ENCODE data around the gene ABLIM2. TPM values are rescaled to one million over a fixed set of nuclear protein-coding genes. Genes with fewer than 3 reads are reported as not detected.

The ABLIM2 gene
- total and polyA plus RNA-seq, 2 experiments from 2014 or later, result 1.5 to 4.3 TPM

DNA sequence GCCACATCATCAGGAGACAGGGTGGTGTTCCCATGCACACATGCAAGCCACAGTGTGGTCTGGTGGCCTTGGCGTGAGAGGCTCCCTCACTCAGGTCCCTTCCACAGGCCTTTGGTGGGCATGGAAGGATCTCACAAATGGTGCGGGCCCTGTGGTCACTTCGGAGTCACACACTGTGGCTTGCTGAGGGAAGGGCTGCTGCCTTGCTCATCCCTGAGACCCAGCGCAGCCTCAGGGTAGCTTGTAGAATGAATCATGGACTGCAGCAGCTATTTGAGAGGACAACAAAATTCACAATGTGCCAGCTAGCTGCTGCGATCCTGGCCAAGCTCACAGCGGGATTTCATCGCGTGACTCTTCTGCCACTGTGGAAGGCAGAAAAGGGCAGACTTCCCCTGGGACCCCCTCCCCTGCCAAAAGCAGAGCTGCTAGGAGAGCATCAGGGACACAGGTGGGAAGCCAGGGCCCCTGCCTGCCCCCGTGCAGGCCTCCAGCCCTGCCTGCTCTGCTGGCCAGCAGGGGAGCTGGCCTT lies 106.4 kb downstream of the ABLIM2 start (continued):
- TF ChIP-seq, protein P1, sequence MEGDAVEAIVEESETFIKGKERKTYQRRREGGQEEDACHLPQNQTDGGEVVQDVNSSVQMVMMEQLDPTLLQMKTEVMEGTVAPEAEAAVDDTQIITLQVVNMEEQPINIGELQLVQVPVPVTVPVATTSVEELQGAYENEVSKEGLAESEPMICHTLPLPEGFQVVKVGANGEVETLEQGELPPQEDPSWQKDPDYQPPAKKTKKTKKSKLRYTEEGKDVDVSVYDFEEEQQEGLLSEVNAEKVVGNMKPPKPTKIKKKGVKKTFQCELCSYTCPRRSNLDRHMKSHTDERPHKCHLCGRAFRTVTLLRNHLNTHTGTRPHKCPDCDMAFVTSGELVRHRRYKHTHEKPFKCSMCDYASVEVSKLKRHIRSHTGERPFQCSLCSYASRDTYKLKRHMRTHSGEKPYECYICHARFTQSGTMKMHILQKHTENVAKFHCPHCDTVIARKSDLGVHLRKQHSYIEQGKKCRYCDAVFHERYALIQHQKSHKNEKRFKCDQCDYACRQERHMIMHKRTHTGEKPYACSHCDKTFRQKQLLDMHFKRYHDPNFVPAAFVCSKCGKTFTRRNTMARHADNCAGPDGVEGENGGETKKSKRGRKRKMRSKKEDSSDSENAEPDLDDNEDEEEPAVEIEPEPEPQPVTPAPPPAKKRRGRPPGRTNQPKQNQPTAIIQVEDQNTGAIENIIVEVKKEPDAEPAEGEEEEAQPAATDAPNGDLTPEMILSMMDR (conservative IDR thresholded peaks at IDR 0.05; ENCODE audit: low read depth in 2 of 2), result no peak
- TF ChIP-seq NANOG (IDR thresholded peaks at IDR 0.05; ENCODE audit: borderline replicate concordance) (no peak), EZH2 (IDR thresholded peaks at IDR 0.05; ENCODE audit: low read depth, unreplicated experiment) (no peak), JUNB (IDR thresholded peaks at IDR 0.05; ENCODE audit: unreplicated experiment) (no peak), ZNF331 (CRISPR knock-in tag; IDR thresholded peaks at IDR 0.05; ENCODE audit: low read depth) (no peak), STAT1 (IDR thresholded peaks at IDR 0.05; ENCODE audit: unreplicated experiment) (no peak)
- TF ChIP-seq, protein P2, sequence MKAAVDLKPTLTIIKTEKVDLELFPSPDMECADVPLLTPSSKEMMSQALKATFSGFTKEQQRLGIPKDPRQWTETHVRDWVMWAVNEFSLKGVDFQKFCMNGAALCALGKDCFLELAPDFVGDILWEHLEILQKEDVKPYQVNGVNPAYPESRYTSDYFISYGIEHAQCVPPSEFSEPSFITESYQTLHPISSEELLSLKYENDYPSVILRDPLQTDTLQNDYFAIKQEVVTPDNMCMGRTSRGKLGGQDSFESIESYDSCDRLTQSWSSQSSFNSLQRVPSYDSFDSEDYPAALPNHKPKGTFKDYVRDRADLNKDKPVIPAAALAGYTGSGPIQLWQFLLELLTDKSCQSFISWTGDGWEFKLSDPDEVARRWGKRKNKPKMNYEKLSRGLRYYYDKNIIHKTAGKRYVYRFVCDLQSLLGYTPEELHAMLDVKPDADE (IDR thresholded peaks at IDR 0.05), result no peak

DNA sequence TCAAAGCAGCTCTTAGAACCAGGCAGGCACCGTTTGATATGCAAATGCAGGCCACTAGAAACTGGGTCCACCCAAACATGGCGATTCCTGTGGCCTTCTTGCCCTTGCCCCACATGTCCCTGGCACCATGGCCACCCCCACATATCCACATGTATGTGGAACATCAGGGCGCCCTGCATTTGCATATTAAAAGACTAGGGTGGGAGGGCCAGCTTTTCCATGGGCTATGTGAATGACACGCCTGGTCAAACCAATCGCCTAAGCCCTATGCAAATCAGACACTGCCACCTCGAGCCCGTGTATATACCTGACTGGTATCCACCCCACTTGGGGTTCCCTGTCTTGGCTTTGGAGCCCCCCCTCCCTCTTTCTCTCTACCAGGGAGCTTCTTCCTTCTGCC lies 107.0 kb downstream of the ABLIM2 start:
- TF ChIP-seq CREB1 (CRISPR knock-in tag; IDR thresholded peaks at IDR 0.05; ENCODE audit: low read depth), result no peak
- TF ChIP-seq POLR2AphosphoS5 (IDR thresholded peaks at IDR 0.05; ENCODE audit: low read depth), result no peak
- TF ChIP-seq, protein P3, sequence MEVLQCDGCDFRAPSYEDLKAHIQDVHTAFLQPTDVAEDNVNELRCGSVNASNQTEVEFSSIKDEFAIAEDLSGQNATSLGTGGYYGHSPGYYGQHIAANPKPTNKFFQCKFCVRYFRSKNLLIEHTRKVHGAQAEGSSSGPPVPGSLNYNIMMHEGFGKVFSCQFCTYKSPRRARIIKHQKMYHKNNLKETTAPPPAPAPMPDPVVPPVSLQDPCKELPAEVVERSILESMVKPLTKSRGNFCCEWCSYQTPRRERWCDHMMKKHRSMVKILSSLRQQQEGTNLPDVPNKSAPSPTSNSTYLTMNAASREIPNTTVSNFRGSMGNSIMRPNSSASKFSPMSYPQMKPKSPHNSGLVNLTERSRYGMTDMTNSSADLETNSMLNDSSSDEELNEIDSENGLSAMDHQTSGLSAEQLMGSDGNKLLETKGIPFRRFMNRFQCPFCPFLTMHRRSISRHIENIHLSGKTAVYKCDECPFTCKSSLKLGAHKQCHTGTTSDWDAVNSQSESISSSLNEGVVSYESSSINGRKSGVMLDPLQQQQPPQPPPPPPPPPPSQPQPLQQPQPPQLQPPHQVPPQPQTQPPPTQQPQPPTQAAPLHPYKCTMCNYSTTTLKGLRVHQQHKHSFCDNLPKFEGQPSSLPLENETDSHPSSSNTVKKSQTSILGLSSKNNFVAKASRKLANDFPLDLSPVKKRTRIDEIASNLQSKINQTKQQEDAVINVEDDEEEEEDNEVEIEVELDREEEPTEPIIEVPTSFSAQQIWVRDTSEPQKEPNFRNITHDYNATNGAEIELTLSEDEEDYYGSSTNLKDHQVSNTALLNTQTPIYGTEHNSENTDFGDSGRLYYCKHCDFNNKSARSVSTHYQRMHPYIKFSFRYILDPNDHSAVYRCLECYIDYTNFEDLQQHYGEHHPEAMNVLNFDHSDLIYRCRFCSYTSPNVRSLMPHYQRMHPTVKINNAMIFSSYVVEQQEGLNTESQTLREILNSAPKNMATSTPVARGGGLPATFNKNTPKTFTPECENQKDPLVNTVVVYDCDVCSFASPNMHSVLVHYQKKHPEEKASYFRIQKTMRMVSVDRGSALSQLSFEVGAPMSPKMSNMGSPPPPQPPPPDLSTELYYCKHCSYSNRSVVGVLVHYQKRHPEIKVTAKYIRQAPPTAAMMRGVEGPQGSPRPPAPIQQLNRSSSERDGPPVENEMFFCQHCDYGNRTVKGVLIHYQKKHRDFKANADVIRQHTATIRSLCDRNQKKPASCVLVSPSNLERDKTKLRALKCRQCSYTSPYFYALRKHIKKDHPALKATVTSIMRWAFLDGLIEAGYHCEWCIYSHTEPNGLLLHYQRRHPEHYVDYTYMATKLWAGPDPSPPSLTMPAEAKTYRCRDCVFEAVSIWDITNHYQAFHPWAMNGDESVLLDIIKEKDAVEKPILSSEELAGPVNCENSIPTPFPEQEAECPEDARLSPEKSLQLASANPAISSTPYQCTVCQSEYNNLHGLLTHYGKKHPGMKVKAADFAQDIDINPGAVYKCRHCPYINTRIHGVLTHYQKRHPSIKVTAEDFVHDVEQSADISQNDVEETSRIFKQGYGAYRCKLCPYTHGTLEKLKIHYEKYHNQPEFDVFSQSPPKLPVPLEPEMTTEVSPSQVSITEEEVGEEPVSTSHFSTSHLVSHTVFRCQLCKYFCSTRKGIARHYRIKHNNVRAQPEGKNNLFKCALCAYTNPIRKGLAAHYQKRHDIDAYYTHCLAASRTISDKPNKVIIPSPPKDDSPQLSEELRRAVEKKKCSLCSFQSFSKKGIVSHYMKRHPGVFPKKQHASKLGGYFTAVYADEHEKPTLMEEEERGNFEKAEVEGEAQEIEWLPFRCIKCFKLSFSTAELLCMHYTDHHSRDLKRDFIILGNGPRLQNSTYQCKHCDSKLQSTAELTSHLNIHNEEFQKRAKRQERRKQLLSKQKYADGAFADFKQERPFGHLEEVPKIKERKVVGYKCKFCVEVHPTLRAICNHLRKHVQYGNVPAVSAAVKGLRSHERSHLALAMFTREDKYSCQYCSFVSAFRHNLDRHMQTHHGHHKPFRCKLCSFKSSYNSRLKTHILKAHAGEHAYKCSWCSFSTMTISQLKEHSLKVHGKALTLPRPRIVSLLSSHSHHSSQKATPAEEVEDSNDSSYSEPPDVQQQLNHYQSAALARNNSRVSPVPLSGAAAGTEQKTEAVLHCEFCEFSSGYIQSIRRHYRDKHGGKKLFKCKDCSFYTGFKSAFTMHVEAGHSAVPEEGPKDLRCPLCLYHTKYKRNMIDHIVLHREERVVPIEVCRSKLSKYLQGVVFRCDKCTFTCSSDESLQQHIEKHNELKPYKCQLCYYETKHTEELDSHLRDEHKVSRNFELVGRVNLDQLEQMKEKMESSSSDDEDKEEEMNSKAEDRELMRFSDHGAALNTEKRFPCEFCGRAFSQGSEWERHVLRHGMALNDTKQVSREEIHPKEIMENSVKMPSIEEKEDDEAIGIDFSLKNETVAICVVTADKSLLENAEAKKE (CRISPR knock-in tag; IDR thresholded peaks at IDR 0.05), result no peak
- TF ChIP-seq ZNF331 (CRISPR knock-in tag; IDR thresholded peaks at IDR 0.05; ENCODE audit: low read depth), result no peak
- no peak for TF ChIP-seq ZNF114 (CRISPR knock-in tag; IDR thresholded peaks at IDR 0.05)
- Mint-ChIP-seq H3K4me3 (no peak overlapping the region), H3K27me3 (ENCODE audit: insufficient read depth, low read depth, poor library complexity) (peaks cover 19% of the 10 kb centered on the region), H3K4me1 (peaks cover 50% of the 10 kb centered on the region), H3K36me3 (ENCODE audit: low read depth) (peaks cover 19% of the 10 kb centered on the region), H3K9me3 (peaks cover 24% of the 10 kb centered on the region), H3K27ac (no peak overlapping the region)
- Histone ChIP-seq H3K4me1 (ENCODE audit: insufficient read depth) (peaks cover 28% of the 10 kb centered on the region), H3K36me3 (ENCODE audit: insufficient read depth) (no peaks in the 10 kb centered on the region), H2AFZ (no peak overlapping the region), H3K79me2 (replicated peaks; ENCODE audit: insufficient read depth) (no peaks in the 10 kb centered on the region), H3F3A (replicated peaks; ENCODE audit: low read depth) (peaks cover 7% of the 10 kb centered on the region; the same call in 1 of the 2 replicates), H3K9me2 (ENCODE audit: insufficient read depth) (no peaks in the 10 kb centered on the region), H3K27me3 (ENCODE audit: insufficient read depth) (no peaks in the 10 kb centered on the region), H4K20me1 (replicated peaks; ENCODE audit: insufficient read depth) (no peaks in the 10 kb centered on the region), H3K4me3 (no peak overlapping the region), H3K4me2 (0 out of 2 replicates have a peak overlapping the region, but pooled peaks have one; percentile 38), H3K27ac (ENCODE audit: low read depth) (no peak overlapping the region; the same call in 1 of the 2 replicates)
- ATAC-seq (peak; percentile 29), DNase-seq (ENCODE audit: low spot score) (peak; percentile 58)
